ENCODE measurements around the gene NEGR1.

Gene NEGR1

GRCh38 chr1:71625004-71625403 lies 657.3 kb downstream of the NEGR1 start:
- Histone ChIP-seq H3K4me2 (ENCODE audit: low read depth, low read length, poor library complexity, severe bottlenecking) (no peak overlapping the region), H3K4me3 (ENCODE audit: low read length, poor library complexity, severe bottlenecking) (no peak overlapping the region), H3K27me3 (ENCODE audit: insufficient read depth, low read length, poor library complexity, severe bottlenecking) (no peaks in the 10 kb centered on the region), H3K79me2 (ENCODE audit: insufficient read depth, low read length) (no peaks in the 10 kb centered on the region), H2AFZ (ENCODE audit: low read length) (no peak overlapping the region), H4K20me1 (ENCODE audit: insufficient read depth, low read length, poor library complexity, severe bottlenecking) (no peaks in the 10 kb centered on the region), H3K9me2 (replicated peaks; ENCODE audit: low read depth, low read length) (no peaks in the 10 kb centered on the region), H3K36me3 (ENCODE audit: insufficient read depth, low read length) (no peaks in the 10 kb centered on the region), H3K4me1 (ENCODE audit: insufficient read depth, low read length, poor library complexity, severe bottlenecking) (no peaks in the 10 kb centered on the region), H3F3A (ENCODE audit: low read depth) (no peaks in the 10 kb centered on the region), H3K9me3 (ENCODE audit: insufficient read depth, low read depth, low read length) (no peaks in the 10 kb centered on the region), H3K9ac (ENCODE audit: low read depth, low read length, poor library complexity, severe bottlenecking) (no peak overlapping the region)
- TF ChIP-seq, protein P1, sequence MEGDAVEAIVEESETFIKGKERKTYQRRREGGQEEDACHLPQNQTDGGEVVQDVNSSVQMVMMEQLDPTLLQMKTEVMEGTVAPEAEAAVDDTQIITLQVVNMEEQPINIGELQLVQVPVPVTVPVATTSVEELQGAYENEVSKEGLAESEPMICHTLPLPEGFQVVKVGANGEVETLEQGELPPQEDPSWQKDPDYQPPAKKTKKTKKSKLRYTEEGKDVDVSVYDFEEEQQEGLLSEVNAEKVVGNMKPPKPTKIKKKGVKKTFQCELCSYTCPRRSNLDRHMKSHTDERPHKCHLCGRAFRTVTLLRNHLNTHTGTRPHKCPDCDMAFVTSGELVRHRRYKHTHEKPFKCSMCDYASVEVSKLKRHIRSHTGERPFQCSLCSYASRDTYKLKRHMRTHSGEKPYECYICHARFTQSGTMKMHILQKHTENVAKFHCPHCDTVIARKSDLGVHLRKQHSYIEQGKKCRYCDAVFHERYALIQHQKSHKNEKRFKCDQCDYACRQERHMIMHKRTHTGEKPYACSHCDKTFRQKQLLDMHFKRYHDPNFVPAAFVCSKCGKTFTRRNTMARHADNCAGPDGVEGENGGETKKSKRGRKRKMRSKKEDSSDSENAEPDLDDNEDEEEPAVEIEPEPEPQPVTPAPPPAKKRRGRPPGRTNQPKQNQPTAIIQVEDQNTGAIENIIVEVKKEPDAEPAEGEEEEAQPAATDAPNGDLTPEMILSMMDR (conservative IDR thresholded peaks at IDR 0.05; ENCODE audit: low read length) = no peak
- TF ChIP-seq EZH2phosphoT487 (IDR thresholded peaks at IDR 0.05; ENCODE audit: borderline replicate concordance) = no peak

- Histone ChIP-seq H4K20me1 (ENCODE audit: insufficient read depth, low read length, poor library complexity, severe bottlenecking) (no peaks in the 10 kb centered on the region), H3K9me2 (replicated peaks; ENCODE audit: low read depth, low read length) (no peaks in the 10 kb centered on the region), H3K9me3 (ENCODE audit: insufficient read depth, low read depth, low read length) (no peaks in the 10 kb centered on the region), H3K36me3 (ENCODE audit: insufficient read depth, low read length) (no peaks in the 10 kb centered on the region), H3K4me3 (ENCODE audit: low read length, poor library complexity, severe bottlenecking) (no peak overlapping the region), H3K9ac (ENCODE audit: low read depth, low read length, poor library complexity, severe bottlenecking) (no peak overlapping the region), H3K4me1 (ENCODE audit: insufficient read depth, low read length, poor library complexity, severe bottlenecking) (no peaks in the 10 kb centered on the region), H2AFZ (ENCODE audit: low read length) (no peak overlapping the region), H3K79me2 (ENCODE audit: insufficient read depth, low read length) (no peaks in the 10 kb centered on the region), H3K27me3 (ENCODE audit: insufficient read depth, low read length, poor library complexity, severe bottlenecking) (no peaks in the 10 kb centered on the region), H3F3A (ENCODE audit: low read depth) (no peaks in the 10 kb centered on the region), H3K4me2 (ENCODE audit: low read depth, low read length, poor library complexity, severe bottlenecking) (no peak overlapping the region)
- TF ChIP-seq, protein P1 (conservative IDR thresholded peaks at IDR 0.05; ENCODE audit: low read length) = no peak
- TF ChIP-seq EZH2phosphoT487 (IDR thresholded peaks at IDR 0.05; ENCODE audit: borderline replicate concordance) = no peak
These were observed 658.5 kb downstream of the NEGR1 start for GRCh38 chr1:71623888-71624287.

DNA sequence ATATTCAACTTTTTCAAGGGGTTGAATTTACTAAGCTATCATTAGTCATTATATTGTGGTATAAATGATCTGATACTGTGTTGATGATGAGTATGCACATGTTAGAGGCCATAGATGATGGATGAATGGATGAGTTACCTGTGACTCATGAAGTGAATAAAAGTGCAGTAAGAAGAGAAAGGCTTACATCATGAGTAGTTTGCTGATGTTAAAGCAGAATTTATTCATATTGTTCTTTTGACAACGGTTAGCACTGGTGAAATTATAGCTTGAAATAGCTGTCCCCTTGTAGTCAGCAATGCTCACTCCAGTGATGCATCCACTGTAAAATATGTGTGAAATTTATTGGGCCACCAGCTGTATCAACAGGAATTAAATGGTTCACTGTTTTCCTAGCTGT lies 660.6 kb downstream of the NEGR1 start:
- no peaks in the 10 kb centered on the region for H3F3A ChIP-seq (ENCODE audit: low read depth)
- no peaks in the 10 kb centered on the region for H3K27me3 ChIP-seq (ENCODE audit: insufficient read depth, low read length, poor library complexity, severe bottlenecking)
- H3K9me2 ChIP-seq (replicated peaks; ENCODE audit: low read depth, low read length) = no peaks in the 10 kb centered on the region
- H4K20me1 ChIP-seq (ENCODE audit: insufficient read depth, low read length, poor library complexity, severe bottlenecking) = no peaks in the 10 kb centered on the region
- H3K4me3 ChIP-seq (ENCODE audit: low read length, poor library complexity, severe bottlenecking) = no peak overlapping the region
- H3K9ac ChIP-seq (ENCODE audit: low read depth, low read length, poor library complexity, severe bottlenecking) = no peak overlapping the region
- no peak overlapping the region for H3K4me2 ChIP-seq (ENCODE audit: low read depth, low read length, poor library complexity, severe bottlenecking)
- no peaks in the 10 kb centered on the region for H3K79me2 ChIP-seq (ENCODE audit: insufficient read depth, low read length)
- H3K36me3 ChIP-seq (ENCODE audit: insufficient read depth, low read length) = no peaks in the 10 kb centered on the region
- no peak overlapping the region for H2AFZ ChIP-seq (ENCODE audit: low read length)
- H3K4me1 ChIP-seq (ENCODE audit: insufficient read depth, low read length, poor library complexity, severe bottlenecking) = no peaks in the 10 kb centered on the region
- H3K9me3 ChIP-seq (ENCODE audit: insufficient read depth, low read depth, low read length) = no peaks in the 10 kb centered on the region
- TF ChIP-seq EZH2phosphoT487 (IDR thresholded peaks at IDR 0.05; ENCODE audit: borderline replicate concordance) = no peak
- TF ChIP-seq, protein P1 (conservative IDR thresholded peaks at IDR 0.05; ENCODE audit: low read length) = no peak

Data from Loucy (cell line).